GM12878 (cell line): Measurements from ENCODE around the gene IGSF11. TPM values are rescaled to one million over a fixed set of nuclear protein-coding genes. Genes with fewer than 3 reads are reported as not detected.

Experiments used
- ATAC-seq: fragments of 200-7000 bp; cut with Tn5 transposase; 3 replicates; pipeline ENCODE4 v1.9.1; 2020; ENCODE audit warnings: mild to moderate bottlenecking, moderate library complexity
- BruUV-seq: library from RNA; stranded (reverse); fragments of 400-500 nt; replicated peaks from 2 replicates; lab custom pipeline; 2021; lab: Mats Ljungman, UMichigan
- CTCF ChIA-PET: fragments of 300-600 bp; sonication (Branson Sonifier 250); formaldehyde crosslinking; extraction: SDS; loops from one replicate; lab custom pipeline; 2021; ENCODE audit warnings: inconsistent platforms; lab: Yijun Ruan, JAX
- POLR2A ChIA-PET: fragments of 350-600 bp; formaldehyde crosslinking; extraction: SDS; loops from one replicate; lab custom pipeline; 2021; ENCODE audit warnings: inconsistent platforms; lab: Charles Lee
- RAD21 ChIA-PET: fragments of 300-600 bp; sonication (Branson Sonifier 250); formaldehyde crosslinking; loops from one replicate; lab custom pipeline; 2023; ENCODE audit warnings: antibody characterized with exemption; ENCODE audit not compliant: unreplicated experiment; lab: Charles Lee
- SMC1A ChIA-PET: fragments of 300-600 bp; sonication (Branson Sonifier 250); formaldehyde crosslinking; loops from one replicate; lab custom pipeline; 2023; ENCODE audit not compliant: unreplicated experiment, uncharacterized antibody; lab: Charles Lee
- DNase-seq: peaks from one replicate; pipeline ENCODE4 v3.0.0-alpha.2; 2011; ENCODE audit warnings: low read depth, low spot score
- FAIRE-seq: peaks from 3 replicates; lab custom pipeline; 2011; peaks lifted over from hg19 to GRCh38; lab: Jason Lieb, UNC
- H2AFZ ChIP-seq: 2 replicates; pipeline ENCODE4 v1.6.0; 2011; ENCODE audit warnings: low read depth, low read length, control low read depth; ENCODE audit not compliant: control insufficient read depth
- H3K27ac ChIP-seq: 2 replicates; pipeline ENCODE4 v1.5.1; 2011; ENCODE audit warnings: control low read depth; ENCODE audit not compliant: control insufficient read depth, insufficient read depth
- H3K27me3 ChIP-seq, 2 experiments: replicated peaks in 1 of 2; 2 replicates each; pipeline versions ENCODE4 v1.6.0 to v1.6.1; 2011; ENCODE audit warnings: low read length in 1 of 2; ENCODE audit not compliant: control insufficient read depth in 2 of 2, insufficient read depth in 2 of 2
- H3K36me3 ChIP-seq, 2 experiments: 2 replicates each; pipeline ENCODE4 v1.5.1; 2011; ENCODE audit warnings: low read length in 1 of 2; ENCODE audit not compliant: control insufficient read depth in 2 of 2, insufficient read depth in 2 of 2
- H3K4me1 ChIP-seq: 2 replicates; pipeline ENCODE4 v1.6.1; 2011; ENCODE audit warnings: mild to moderate bottlenecking, low read length, moderate library complexity, mixed read lengths; ENCODE audit not compliant: control insufficient read depth, insufficient read depth
- H3K4me2 ChIP-seq: 2 replicates; pipeline ENCODE4 v1.6.0; 2011; ENCODE audit warnings: control low read depth; ENCODE audit not compliant: control insufficient read depth, insufficient read depth
- H3K4me3 ChIP-seq: fragments of 200-600 bp; sonication (generic); 2 replicates; pipeline ENCODE4 v1.5.1; 2016
- H3K79me2 ChIP-seq: 2 replicates; pipeline ENCODE4 v1.6.0; 2011; ENCODE audit warnings: low read length; ENCODE audit not compliant: control insufficient read depth, insufficient read depth
- H3K9ac ChIP-seq: 2 replicates; pipeline ENCODE4 v1.8.0; 2011; ENCODE audit warnings: low read length, control low read depth, mixed read lengths; ENCODE audit not compliant: control insufficient read depth, insufficient read depth
- H3K9me3 ChIP-seq: replicated peaks from 3 replicates; pipeline ENCODE4 v1.5.1; 2011; ENCODE audit warnings: mild to moderate bottlenecking, low read length; ENCODE audit not compliant: control insufficient read depth, insufficient read depth
- H4K20me1 ChIP-seq: 2 replicates; pipeline ENCODE4 v1.6.0; 2011; ENCODE audit not compliant: control insufficient read depth, insufficient read depth
- CHD1 ChIP-seq: IDR thresholded peaks from 2 replicates; pipeline ENCODE4 v1.6.1; 2012; ENCODE audit warnings: low read depth, low read length, improper control_type of control experiment
- GABPA ChIP-seq: IDR thresholded peaks from 2 replicates; pipeline ENCODE4 v1.6.1; 2014; ENCODE audit warnings: antibody characterized with exemption, low read depth, mild to moderate bottlenecking, inconsistent platforms
- POLR2AphosphoS5 ChIP-seq: IDR thresholded peaks from 2 replicates; pipeline ENCODE4 v1.6.1; 2011; ENCODE audit warnings: mild to moderate bottlenecking, low read length, inconsistent platforms
- POU2F2 ChIP-seq: IDR thresholded peaks from 3 replicates; pipeline ENCODE4 v1.6.1; 2011; ENCODE audit warnings: low read depth, mild to moderate bottlenecking, low read length, borderline replicate concordance
- SREBF1 ChIP-seq: IDR thresholded peaks from 2 replicates; pipeline ENCODE4 v1.6.1; 2012; ENCODE audit warnings: mild to moderate bottlenecking, low read length
- ZBTB40 ChIP-seq: fragments of 450-650 bp; IDR thresholded peaks from 2 replicates; pipeline ENCODE4 v1.6.1; 2016; ENCODE audit warnings: mild to moderate bottlenecking, moderate library complexity, borderline replicate concordance
- ZSCAN29 ChIP-seq: fragments of 450-650 bp; IDR thresholded peaks from 2 replicates; pipeline ENCODE4 v1.6.1; 2017; ENCODE audit warnings: mild to moderate bottlenecking, moderate library complexity
- WGBS: methylation state at CpG from one replicate; pipeline ENCODE4 v1.1.6; 2016; ENCODE audit warnings: low lambda C conversion rate; ENCODE audit not compliant: insufficient replicate concordance, insufficient coverage; ENCODE audit errors: missing lambda C conversion rate; 5-methylcytosine and 5-hydroxymethylcytosine counted together
- in situ Hi-C: fragments of 300-500 bp; cut with MboI; formaldehyde crosslinking; loops from 9 replicates; pipeline ENCODE4 v1.14.3; 2018; ENCODE audit warnings: mixed read lengths
- intact Hi-C: fragments of 100-400 bp; cut with micrococcal nuclease; formaldehyde crosslinking; loops from one replicate; pipeline ENCODE4 v1.14.2; 2022; ENCODE audit not compliant: unreplicated experiment
- polyA plus RNA-seq, 11 experiments: library from polyadenylated mRNA; depleted of rRNA in 4 of 11; unstranded in 6 of 11; stranded (reverse) in 5 of 11; fragments of >200 nt; fragmentation: Nextera tagmentation in 4 of 11; fragmentation: Illumina TruSeq in 1 of 11; extraction: Ambion mirVana in 4 of 11; extraction: Trizol in 1 of 11; gene quantifications; 1 replicate in 1 of 11; 2 replicates in 10 of 11; pipeline versions ENCODE4 v1.2.1 to v1.2.3, GENCODE V29; 2011 to 2016; ENCODE audit warnings: inconsistent platforms in 2 of 11, missing spikeins in 2 of 11, low read depth in 1 of 11
- total RNA-seq, 4 experiments: library from RNA; depleted of rRNA in 3 of 4; stranded (reverse); fragments of >200 nt in 3 of 4; fragmentation: Illumina TruSeq in 1 of 4; extraction: Trizol in 1 of 4; gene quantifications; 2 replicates each; pipeline versions ENCODE4 v1.2.1 to v1.2.3, GENCODE V29; 2013 to 2021
- TF ChIP-seq, protein P1 (sequence below): IDR thresholded peaks from 2 replicates; pipeline ENCODE4 v1.6.1; 2012; ENCODE audit warnings: improper control_type of control experiment, low read depth, low read length; ENCODE audit not compliant: insufficient replicate concordance
- TF ChIP-seq, protein P2 (sequence below): IDR thresholded peaks from 2 replicates; pipeline ENCODE4 v1.6.1; 2012; ENCODE audit warnings: low read depth, low read length, improper control_type of control experiment
- TF ChIP-seq, protein P3 (sequence below): IDR thresholded peaks from 2 replicates; pipeline ENCODE4 v1.6.1; 2011; ENCODE audit warnings: mild to moderate bottlenecking, low read depth, low read length, moderate library complexity; ENCODE audit not compliant: insufficient replicate concordance

Gene IGSF11
- total and polyA plus RNA-seq, 10 of the 15 experiments (the other 5 are each of a cell fraction or from before 2014, with no cell fraction given): 0.03 TPM; not detected in 9

- TF ChIP-seq ZSCAN29: no peak
- TF ChIP-seq GABPA: no peak
- TF ChIP-seq, protein P1, sequence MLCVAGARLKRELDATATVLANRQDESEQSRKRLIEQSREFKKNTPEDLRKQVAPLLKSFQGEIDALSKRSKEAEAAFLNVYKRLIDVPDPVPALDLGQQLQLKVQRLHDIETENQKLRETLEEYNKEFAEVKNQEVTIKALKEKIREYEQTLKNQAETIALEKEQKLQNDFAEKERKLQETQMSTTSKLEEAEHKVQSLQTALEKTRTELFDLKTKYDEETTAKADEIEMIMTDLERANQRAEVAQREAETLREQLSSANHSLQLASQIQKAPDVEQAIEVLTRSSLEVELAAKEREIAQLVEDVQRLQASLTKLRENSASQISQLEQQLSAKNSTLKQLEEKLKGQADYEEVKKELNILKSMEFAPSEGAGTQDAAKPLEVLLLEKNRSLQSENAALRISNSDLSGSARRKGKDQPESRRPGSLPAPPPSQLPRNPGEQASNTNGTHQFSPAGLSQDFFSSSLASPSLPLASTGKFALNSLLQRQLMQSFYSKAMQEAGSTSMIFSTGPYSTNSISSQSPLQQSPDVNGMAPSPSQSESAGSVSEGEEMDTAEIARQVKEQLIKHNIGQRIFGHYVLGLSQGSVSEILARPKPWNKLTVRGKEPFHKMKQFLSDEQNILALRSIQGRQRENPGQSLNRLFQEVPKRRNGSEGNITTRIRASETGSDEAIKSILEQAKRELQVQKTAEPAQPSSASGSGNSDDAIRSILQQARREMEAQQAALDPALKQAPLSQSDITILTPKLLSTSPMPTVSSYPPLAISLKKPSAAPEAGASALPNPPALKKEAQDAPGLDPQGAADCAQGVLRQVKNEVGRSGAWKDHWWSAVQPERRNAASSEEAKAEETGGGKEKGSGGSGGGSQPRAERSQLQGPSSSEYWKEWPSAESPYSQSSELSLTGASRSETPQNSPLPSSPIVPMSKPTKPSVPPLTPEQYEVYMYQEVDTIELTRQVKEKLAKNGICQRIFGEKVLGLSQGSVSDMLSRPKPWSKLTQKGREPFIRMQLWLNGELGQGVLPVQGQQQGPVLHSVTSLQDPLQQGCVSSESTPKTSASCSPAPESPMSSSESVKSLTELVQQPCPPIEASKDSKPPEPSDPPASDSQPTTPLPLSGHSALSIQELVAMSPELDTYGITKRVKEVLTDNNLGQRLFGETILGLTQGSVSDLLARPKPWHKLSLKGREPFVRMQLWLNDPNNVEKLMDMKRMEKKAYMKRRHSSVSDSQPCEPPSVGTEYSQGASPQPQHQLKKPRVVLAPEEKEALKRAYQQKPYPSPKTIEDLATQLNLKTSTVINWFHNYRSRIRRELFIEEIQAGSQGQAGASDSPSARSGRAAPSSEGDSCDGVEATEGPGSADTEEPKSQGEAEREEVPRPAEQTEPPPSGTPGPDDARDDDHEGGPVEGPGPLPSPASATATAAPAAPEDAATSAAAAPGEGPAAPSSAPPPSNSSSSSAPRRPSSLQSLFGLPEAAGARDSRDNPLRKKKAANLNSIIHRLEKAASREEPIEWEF: no peak
- TF ChIP-seq, all 136 proteins: peak for 0
Measured at GRCh38 chr3:118909763-118910162, 124.9 kb downstream of the IGSF11 start (continued).

DNA sequence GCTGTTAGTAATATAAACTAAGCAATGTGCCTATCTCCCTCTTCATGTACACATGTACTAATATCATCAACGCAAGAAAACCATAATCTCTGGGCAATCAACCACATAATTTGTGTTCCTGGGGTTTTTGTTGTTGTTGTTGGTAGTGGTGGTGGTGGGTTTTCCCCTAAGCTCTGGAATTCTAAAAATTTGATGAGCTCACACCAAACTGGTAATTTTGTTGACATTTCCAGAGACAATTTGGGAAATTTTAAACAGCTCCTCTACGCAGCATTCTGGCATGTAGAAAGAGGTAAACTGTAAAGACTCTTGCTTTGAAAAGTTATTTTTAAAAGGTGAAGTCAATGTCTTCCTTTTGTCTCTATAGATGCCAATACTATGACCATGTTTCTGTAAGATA, 126.7 kb downstream of the IGSF11 start:
- ChIA-PET SMC1A (interaction anchor here (0.7 kb wide), 2 partner anchors 26 to 29 kb away, joined by 3 read pairs; no protein-coding TSS in a partner anchor), CTCF (interaction anchor here (3.2 kb wide), 1 partner anchor 25 kb away, joined by 19 read pairs; no protein-coding TSS in a partner anchor), POLR2A (no interaction called here), RAD21 (no interaction called here)
- Histone ChIP-seq H3K4me3 (no peak overlapping the region), H2AFZ (no peak overlapping the region), H3K4me2 (no peak overlapping the region), H3K9me3 (no peaks in the 10 kb centered on the region), H3K27ac (no peak overlapping the region), H3K36me3 (no peaks in the 10 kb centered on the region), H4K20me1 (no peaks in the 10 kb centered on the region), H3K27me3 (peaks cover 0 to 2% of the 10 kb centered on the region in 2 experiments; a peak in 1 of 4 replicates), H3K79me2 (no peaks in the 10 kb centered on the region), H3K9ac (no peak overlapping the region), H3K4me1 (no peaks in the 10 kb centered on the region)
- intact Hi-C loops (no loop called here), in situ Hi-C loops (no loop called here)
- 3% methylated on average over 2 of the region's 2 CpGs for WGBS
- BruUV-seq: no TSS peak
- DNase-seq (no peak), FAIRE-seq (no peak), ATAC-seq (no peak)
- TF ChIP-seq POLR2AphosphoS5: no peak
- TF ChIP-seq, protein P2, sequence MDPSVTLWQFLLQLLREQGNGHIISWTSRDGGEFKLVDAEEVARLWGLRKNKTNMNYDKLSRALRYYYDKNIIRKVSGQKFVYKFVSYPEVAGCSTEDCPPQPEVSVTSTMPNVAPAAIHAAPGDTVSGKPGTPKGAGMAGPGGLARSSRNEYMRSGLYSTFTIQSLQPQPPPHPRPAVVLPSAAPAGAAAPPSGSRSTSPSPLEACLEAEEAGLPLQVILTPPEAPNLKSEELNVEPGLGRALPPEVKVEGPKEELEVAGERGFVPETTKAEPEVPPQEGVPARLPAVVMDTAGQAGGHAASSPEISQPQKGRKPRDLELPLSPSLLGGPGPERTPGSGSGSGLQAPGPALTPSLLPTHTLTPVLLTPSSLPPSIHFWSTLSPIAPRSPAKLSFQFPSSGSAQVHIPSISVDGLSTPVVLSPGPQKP: no peak
- TF ChIP-seq, protein P3, sequence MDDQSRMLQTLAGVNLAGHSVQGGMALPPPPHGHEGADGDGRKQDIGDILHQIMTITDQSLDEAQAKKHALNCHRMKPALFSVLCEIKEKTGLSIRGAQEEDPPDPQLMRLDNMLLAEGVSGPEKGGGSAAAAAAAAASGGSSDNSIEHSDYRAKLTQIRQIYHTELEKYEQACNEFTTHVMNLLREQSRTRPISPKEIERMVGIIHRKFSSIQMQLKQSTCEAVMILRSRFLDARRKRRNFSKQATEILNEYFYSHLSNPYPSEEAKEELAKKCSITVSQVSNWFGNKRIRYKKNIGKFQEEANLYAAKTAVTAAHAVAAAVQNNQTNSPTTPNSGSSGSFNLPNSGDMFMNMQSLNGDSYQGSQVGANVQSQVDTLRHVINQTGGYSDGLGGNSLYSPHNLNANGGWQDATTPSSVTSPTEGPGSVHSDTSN: no peak
- no peak for TF ChIP-seq SREBF1
- TF ChIP-seq ZBTB40: no peak
- TF ChIP-seq POU2F2: no peak
- no peak for TF ChIP-seq CHD1
